DMS 273 (cell line): Measurements from ENCODE around the gene NPAS2.

Experiments
- DNase-seq: peaks from one replicate; lab custom pipeline; 2025; ENCODE audit not compliant: unreplicated experiment; lab: John Stamatoyannopoulos, UW

NPAS2 gene, protein sequence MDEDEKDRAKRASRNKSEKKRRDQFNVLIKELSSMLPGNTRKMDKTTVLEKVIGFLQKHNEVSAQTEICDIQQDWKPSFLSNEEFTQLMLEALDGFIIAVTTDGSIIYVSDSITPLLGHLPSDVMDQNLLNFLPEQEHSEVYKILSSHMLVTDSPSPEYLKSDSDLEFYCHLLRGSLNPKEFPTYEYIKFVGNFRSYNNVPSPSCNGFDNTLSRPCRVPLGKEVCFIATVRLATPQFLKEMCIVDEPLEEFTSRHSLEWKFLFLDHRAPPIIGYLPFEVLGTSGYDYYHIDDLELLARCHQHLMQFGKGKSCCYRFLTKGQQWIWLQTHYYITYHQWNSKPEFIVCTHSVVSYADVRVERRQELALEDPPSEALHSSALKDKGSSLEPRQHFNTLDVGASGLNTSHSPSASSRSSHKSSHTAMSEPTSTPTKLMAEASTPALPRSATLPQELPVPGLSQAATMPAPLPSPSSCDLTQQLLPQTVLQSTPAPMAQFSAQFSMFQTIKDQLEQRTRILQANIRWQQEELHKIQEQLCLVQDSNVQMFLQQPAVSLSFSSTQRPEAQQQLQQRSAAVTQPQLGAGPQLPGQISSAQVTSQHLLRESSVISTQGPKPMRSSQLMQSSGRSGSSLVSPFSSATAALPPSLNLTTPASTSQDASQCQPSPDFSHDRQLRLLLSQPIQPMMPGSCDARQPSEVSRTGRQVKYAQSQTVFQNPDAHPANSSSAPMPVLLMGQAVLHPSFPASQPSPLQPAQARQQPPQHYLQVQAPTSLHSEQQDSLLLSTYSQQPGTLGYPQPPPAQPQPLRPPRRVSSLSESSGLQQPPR

DNA sequence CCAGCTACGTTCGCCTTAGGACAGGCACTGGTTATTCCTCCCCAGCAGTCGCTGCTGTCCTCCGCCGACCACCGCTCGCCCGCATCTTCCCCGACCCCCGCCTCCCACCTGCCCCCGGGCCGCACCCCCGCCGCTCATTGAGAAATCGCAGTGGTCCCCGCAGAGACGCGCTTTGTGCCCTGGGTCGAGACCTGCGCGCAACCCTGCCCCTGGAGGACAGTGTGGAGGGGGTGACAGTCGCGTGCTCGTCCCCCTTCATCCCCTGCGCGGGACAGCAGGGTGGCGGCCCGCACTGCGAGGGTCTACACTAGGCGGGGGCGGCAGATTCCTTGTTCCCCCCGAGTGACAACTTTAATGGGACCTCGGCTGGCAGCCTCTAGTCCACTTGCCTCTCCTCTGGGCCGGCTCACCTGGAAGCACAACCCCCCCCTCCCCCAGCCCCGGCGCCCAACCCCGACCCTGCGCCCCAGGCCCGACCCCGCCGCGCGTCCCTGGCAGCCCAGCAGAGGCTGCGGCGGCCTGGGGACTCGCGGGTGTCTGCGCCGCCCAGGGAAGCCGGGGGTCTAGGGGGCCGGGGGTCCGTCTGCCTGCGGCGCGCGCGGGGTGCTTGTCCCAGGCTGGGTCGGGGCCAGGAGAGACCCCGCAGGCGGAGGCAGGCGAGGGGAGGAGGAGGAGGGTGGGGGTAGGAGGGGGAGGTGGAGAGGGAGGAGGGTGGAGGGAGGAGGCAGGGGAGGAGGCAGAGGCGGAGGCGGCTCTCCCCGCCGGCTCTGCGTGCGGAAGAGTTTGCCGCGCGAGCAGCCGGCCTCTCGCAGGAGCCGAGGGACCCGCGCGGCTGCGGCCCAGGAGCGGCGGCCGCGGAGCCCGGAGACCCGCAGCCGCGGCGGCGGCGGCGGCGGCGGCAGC lies at the start of gene NPAS2:
Gene NPAS2 (plus strand): TSS at position 770 of the 903 bp plus-strand sequence. CDS start 84,616 bp downstream, outside the sequence.
- peak; percentile 68 for DNase-seq

DNA sequence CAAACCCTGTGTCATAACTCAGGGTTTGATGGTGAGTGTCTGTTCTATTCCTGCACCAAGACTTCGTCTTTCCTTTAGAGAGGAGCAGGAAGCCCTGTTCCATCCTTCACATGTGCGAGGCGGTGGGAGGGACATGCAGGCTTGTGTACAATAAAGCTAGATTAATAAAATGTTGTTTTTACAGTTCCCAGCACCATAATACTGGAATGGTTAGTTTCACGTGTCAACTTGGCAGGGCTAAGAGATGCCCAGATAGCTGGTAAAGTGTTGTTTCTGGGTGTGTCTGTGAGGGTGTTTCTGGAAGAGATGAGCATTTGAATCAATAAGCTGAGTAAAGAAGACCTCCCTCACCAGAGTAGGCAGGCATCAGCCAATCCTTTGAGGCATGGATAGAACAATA lies 48.8 kb upstream of the NPAS2 start:
- DNase-seq: no peak

DNA sequence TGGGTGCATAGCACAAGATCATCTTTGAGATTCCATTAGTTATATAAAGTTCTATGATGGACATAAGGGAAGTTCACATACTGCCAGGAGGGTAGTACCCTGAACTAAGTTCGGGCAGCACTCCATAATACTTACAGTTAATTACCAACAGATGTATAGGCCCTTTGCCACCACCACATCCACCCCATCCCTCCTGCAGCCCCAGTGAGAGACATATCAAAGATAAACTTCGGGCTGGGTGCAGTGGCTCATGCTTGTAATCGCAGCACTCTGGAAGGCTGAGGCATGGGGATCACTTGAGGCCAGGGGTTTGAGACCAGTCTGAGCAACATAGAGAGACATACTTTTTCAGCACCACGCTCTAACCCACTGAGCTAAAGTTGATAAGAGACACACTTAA lies 46.4 kb upstream of the NPAS2 start:
- DNase-seq: peak; percentile 15

DNA sequence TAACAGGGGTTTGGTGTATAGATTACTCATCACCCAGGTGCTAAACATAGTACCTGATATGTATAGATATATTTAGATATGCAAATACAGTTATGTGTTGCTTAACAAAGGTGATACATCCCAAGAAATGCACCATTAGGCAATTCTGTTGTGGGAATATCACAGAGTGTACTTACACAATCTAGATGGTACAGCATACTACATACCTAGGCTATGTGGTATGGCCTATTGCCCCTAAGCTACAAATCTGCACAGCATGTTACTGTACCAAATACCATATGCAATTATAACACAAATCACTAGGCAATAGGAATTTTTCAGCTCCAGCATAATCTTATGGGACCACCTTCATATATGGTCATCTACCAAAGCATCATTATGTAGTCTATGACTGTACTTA lies 43.5 kb upstream of the NPAS2 start:
- DNase-seq: no peak

DNA sequence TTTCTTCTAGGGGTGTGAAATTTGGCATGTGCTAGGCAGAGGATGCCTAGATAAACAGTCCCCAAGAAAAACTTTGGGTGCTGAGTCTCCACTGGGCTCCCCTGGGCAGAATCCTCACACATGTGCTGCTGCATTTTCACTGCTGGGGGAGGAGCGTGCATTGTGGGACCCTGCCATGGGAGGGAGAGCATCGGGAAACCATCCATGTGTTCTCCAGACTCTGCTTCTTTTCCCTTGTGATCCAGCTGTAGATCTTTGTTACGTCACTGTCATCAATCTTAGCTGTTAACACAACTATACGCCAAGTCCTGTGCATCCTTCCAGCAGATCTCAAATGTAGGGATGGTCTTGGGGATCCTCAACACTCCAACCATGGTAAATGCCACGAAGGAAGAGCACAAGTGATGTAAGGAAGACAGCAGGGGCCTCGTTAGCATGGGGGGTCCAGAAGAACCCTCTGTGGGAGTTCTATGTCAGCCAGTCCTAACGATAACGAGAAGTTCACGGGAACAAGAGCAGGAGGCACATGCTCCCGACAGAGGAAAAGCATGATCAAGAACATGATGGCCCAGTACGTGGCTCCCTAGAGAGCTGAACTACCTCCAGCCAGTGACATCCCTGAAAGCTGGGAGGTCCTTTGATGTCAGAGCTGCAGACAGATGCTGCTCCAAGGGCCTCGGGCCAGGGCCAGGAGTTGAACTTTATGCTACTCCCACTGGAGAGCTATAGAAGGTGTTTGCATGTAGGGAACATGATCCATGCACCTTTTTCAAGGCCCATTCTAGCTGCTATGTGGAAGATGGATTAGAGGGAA lies 41.1 kb upstream of the NPAS2 start:
- no peak for DNase-seq

DNA sequence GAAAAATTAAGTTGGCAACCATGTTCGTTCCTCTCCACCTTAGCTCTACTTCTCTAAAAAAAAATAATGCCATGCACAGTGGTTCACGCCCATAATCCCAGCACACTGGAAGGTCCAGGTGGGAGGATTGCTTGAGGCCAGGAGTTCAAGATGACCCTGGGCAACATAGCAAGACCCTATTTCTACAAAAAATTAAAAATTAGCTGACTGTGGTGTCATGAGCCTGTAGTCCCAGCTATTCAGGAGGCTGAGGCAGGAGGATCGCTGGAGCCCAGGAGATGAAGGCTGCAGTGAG lies 40.1 kb upstream of the NPAS2 start:
- DNase-seq: no peak

DNA sequence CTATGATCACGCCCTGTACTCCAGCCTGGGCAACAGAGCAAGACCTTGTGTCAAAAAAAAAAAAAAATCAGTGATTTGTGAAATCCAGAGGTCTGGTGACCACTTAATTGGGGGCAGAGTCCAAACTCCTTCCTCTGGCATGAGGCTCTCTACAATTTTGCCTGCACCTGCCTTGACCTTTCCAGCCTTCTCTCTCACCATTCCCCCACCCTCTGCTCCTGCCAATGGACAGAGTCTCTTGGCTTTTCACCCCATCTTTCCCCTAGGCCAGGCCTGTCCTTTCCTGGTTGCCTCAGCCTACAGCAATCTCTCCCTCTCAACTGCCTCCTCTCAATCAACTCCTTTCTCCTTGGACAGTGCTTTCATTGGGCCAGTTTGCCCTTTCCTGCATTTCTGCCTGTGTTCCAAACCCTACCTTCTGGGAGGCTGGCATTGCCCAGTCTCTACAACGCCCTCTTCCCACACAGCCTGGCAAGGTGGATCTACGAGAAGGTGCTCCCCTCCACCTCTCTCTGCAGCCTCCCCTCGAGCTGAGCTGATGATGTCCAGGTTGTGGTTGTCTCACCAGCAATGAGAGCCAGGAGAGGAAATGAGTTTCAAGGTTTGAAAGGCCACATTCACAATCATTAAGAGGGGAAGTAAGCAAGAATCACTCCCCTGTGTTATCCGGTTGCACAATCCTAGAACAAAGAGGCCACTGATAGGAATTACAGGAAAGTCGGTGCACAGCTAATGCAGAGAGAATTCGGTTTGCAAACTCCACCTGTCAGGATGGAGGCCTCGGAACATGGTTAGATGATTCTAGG lies 39.5 kb upstream of the NPAS2 start:
- no peak for DNase-seq

DNA sequence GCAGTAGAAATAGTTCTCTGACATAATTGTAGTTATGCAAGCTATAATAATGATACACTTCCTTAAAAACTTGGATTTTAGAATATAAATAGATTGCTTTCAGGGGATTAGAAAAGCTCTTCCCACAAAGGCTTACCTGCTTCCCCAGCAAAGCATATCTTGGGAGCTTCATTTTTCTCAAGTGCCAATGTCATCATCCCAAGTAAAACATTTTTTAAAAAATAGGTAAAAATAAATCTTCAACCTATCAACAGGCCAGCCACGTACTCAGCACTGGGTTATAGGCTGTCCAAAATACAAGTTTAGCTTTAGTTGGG lies 39.0 kb upstream of the NPAS2 start:
- DNase-seq: no peak

DNA sequence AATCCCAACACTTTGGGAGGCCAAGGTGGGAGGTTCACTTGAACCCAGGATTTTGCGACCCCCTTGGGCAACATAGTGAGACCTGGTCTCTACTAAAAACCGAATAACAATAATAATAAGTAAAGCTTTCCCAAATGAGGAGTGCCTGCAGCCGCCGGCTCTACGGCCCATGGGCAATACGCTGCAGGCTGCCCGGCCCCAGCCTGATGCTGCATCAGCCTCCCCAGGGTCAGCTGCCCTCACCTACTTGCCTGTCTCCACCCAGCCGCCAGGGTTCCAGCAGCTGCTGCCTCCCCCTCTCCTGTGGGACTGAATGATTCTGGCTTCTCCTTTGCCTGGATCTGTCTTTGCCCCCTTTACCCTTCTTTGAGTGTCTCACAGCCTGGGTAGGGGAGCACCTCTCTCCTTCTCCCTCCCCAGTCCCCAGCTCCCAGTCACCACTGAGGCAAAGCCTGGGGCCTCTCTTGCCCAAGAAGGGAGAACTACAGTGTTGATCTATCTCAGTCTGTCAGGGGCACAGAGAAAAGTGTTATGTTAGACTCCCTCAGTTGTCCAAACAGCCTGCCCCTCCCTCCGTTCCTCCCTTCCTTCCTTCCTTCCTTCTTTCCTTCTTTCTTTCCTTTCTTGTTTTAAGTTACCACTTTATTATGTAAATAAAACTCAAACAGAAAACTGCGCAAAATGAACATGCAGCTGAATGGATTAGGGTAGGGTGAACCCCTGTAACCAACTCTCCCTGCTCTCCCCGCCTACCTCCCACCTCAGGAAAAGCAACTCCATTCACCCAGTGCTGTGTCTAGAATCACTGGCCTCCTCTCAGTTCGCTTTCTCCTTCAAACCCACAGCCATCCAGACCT lies 38.2 kb upstream of the NPAS2 start:
- DNase-seq: no peak

DNA sequence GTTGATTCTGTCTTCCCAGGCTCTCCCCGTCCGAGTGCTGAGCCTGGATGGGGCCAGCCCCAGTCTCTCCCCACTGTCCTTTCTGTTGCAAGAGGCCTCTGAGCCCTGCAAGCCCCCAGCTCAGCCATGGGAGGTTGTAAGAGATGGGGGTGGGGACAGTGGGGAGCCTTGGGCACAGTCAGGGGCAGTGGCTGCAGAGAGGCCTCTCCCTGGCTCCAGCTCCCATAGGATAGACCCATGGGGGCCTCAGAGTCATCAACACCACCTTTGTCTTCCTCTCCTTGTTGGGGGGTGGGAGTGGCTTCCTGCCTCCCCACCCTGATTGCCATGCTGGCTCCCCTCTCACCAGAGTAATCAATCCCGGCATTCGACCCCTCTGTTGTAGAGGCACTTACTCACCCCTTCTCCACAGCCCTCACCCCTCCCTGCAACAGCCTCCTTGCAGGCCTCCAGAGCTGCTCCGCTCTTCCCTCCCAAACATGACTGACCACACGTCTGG lies 37.5 kb upstream of the NPAS2 start:
- DNase-seq: no peak

DNA sequence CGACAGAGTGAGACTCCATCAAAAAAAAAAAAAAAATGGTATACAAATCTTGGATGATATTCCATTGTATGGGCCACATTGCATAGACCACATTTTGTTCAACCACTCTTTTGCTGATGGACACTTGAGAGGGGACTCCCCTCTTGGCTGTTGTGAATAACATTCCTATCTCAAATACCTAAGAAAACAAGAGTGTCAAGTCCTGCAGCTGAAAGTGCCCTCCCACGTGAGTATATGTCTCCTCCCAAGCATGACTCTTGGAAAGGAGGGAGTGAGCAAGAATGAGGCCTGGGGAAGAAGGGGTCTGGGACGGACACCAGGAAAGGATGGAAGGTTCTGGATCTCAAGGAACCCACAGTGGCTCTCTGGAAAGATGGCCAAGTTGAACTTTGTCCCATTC lies 36.0 kb upstream of the NPAS2 start:
- no peak for DNase-seq

DNA sequence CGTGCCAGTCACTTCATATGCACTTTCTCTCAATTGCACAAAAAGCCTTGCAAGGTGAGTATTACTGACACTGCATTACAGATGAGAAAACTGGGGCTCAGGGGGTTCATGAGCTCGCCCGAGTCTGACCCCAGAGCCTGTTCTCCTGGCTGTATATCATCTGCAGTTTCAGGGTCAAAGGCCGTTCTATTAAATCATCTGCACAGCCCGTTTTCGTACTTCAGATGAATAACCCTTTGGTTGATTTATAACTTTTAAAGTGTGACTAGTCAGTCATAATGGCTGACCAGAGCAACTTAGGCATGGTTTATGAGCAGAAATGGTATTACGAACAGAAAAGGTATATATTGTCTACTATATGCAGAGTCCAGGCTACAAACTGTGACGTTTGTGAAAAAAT lies 35.3 kb upstream of the NPAS2 start:
- DNase-seq: no peak

DNA sequence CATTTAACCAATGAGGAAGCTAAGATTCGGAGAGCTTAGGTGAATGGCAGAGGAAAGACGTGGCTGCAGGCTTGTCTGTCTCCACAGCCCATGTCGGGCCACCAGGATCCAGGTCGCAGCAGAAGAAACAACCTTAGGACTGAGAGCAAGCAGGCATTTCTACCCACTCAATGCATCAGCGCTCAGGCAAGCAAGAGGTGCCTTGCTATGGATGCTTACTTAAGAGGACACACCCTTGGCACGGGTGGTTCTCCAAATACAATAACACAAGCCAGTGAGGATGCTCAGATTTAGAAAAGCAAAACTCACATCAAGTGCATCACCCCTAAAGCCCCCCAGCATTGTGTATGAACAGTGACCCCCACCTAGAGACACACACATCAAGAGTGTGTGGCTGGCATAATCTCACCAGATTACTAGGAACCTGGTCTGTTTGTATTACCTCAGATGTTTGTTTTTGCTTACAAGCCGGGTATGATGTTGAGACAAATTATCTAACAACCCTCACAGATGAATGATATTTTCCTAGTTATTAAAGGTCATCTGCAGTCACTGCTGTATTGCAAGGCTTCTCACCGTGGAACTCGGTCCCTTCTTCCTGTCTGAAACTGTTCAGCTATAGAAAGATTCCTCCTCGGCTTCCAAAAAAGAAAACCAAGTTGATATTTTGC lies 34.2 kb upstream of the NPAS2 start:
- no peak for DNase-seq

DNA sequence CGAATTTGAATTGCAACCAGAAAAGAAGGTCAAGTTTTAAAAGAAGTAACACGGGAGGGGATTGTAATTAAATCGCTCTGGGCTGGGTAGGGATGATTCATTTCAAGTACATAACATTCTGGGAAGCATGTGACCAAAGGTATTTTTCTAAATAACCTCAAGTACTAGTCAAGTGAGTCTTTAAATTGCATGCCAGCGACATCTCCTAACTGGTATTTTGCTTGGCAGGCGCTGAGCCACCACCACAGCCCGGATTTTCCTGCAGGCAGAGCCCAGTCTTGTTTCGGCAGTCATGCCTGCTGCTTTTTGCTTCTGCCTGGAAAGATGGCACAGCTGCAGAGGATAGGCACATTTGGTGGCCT lies 33.7 kb upstream of the NPAS2 start:
- no peak for DNase-seq

DNA sequence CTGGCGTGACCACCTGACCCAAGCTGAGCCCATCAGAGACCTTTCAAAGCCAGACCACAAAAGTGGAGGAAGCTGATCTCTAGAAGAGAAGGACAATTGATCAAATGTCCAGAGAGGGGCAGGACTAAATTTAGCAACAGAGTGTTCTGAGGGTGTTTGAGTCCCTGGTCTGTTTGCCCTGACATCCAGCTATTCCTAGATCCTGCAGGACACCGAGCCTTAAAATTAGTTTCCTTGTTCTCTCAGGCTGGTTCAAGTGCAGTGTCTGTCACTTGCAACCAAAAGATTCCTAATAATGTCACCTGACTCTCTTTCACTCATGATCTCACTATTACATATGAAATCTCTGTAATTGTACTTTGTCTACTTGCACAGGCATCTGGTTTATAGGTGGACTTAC lies 33.0 kb upstream of the NPAS2 start:
- no peak for DNase-seq

DNA sequence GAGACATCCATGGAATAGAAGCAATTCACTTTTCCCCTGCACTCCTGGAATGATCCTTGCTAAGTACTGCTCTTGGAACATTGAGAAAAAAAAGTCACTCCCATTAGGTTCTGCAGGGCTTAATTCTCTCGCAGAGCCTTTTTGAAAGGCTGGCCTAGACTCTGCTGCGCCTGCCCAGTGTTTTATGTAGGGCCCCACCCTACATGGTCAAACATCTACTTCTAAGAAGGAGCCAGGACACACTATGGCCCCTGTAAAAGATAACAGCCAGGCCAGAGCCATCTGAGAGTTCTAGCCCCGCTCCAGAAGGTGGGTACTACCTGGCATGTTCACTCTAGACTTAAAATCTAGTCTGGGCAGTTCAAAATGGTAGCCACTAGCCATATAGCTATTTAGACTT lies 30.6 kb upstream of the NPAS2 start:
- no peak for DNase-seq

DNA sequence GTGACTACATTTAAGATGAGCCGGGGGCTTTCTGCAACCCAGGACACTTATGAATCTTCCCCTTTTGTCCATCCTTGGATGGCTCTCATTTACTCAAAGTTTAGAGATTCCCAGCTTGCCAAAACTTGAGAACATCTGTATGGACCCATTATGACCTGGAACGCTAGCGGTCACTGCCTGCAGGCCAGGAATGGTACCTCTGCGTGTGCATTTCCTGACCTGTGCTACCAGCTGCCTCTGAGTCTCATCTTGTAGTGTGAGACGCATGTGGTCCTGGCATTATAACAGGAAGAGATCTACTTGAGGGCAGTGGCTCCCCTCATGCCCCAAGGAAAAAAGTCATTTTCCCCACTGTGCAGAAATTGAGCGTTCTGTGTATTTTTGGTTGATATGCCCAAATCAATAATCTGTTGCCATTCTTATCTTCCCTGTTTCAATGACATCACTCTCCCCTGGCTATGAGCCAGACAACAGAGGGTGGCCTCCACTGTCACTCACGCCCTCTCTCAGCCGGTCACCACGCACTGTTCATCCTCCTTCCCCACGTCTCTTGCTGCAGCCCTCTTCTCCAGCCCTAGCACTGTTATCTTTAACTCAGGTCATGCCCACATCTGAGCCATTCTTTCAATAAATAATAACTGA lies 28.5 kb upstream of the NPAS2 start:
- no peak for DNase-seq

DNA sequence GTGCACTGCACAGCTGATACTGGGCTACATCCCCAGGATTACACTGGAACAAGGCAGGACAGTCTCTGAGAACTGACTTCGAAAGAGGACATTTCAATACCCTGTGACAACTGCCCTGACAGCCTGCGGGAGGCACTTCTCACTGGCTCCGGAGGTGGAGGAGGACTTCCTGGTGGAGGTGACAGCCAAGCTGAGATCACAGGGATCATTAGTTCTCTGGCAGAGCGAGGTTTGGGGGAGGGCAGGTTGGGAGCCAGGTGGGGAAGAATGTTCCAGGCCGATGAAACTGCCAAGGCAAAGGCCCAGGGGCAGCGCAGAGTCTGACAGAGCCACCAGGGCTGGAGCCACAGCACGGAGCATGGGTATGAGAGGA lies 28.0 kb upstream of the NPAS2 start:
- DNase-seq: no peak
